ENCODE measurements around the gene VLDLR.

Gene VLDLR

GRCh38 chr9:2630158-2630557 lies 8.6 kb downstream of the VLDLR start:
- Histone ChIP-seq H3K4me3 (ENCODE audit: low read depth, low read length) (no peak overlapping the region), H3K9me3 (ENCODE audit: severe bottlenecking) (no peaks in the 10 kb centered on the region), H3K27me3 (ENCODE audit: insufficient read depth, low read depth, severe bottlenecking) (no peaks in the 10 kb centered on the region), H3K36me3 (no peaks in the 10 kb centered on the region), H3K27ac (no peak overlapping the region)
- no peak for TF ChIP-seq CTCF (IDR thresholded peaks at IDR 0.05; ENCODE audit: low read depth, low read length)
- DNase-seq = no peak

DNA sequence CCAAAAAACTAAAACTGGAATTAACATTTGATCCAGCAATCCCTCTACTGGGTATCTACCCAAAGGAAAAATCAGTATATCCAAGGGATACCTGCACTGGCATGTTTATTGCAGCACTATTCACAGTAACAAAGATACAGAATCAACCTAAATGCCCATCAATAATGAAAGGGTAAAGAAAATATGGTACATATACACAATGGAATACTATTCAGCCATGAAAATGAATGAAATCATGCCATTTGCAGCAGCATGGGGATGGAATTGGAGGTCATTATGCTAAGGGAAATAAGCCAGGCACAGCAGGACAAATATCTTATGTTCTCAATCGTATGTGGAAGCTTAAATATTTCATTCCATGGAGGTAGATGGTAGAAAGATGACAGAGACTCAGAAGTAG lies 9.7 kb downstream of the VLDLR start:
- DNase-seq = no peak
- H3K27ac ChIP-seq = no peak overlapping the region
- no peaks in the 10 kb centered on the region for H3K36me3 ChIP-seq
- no peak overlapping the region for H3K4me3 ChIP-seq (ENCODE audit: low read depth, low read length)
- no peak for TF ChIP-seq CTCF (IDR thresholded peaks at IDR 0.05; ENCODE audit: low read depth, low read length)
- no peaks in the 10 kb centered on the region for H3K27me3 ChIP-seq (ENCODE audit: insufficient read depth, low read depth, severe bottlenecking)
- H3K9me3 ChIP-seq (ENCODE audit: severe bottlenecking) = no peaks in the 10 kb centered on the region

DNA sequence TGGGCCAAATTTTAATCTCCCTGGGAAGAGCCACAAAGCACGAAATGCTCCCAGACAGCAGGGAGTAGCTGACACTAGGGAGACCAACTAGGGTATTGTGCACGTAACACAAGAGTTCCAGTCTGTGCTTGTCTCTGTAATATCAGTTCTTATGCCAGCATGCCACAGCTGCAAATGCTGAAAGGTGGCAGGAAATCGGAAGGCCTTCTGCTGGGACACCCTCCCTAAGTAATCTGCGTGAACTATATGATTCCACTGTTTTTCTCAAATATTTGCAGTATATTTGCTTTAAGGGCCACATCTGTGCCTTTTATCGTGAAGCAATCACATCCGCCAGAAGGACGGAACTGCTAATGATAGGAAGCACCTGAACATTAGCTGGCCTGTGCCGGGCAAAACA lies 12.6 kb downstream of the VLDLR start:
- no peak for DNase-seq
- Histone ChIP-seq H3K9me3 (ENCODE audit: severe bottlenecking) (no peaks in the 10 kb centered on the region), H3K27ac (no peak overlapping the region), H3K27me3 (ENCODE audit: insufficient read depth, low read depth, severe bottlenecking) (no peaks in the 10 kb centered on the region), H3K36me3 (peaks cover 11% of the 10 kb centered on the region; the same call in 1 of the 2 replicates), H3K4me3 (ENCODE audit: low read depth, low read length) (no peak overlapping the region)
- TF ChIP-seq CTCF (IDR thresholded peaks at IDR 0.05; ENCODE audit: low read depth, low read length) = no peak

GRCh38 chr9:2634818-2635217 lies 13.2 kb downstream of the VLDLR start:
- peaks cover 11% of the 10 kb centered on the region; the same call in 1 of the 2 replicates for H3K36me3 ChIP-seq
- no peak overlapping the region for H3K4me3 ChIP-seq (ENCODE audit: low read depth, low read length)
- DNase-seq = peak; percentile 10
- peak; percentile 45; the same call in 1 of the 2 replicates for TF ChIP-seq CTCF (IDR thresholded peaks at IDR 0.05; ENCODE audit: low read depth, low read length)
- no peaks in the 10 kb centered on the region for H3K9me3 ChIP-seq (ENCODE audit: severe bottlenecking)
- no peaks in the 10 kb centered on the region for H3K27me3 ChIP-seq (ENCODE audit: insufficient read depth, low read depth, severe bottlenecking)
- no peak overlapping the region for H3K27ac ChIP-seq

- H3K4me3 ChIP-seq (ENCODE audit: low read depth, low read length) = no peak overlapping the region
- TF ChIP-seq CTCF (IDR thresholded peaks at IDR 0.05; ENCODE audit: low read depth, low read length) = no peak
Measured at GRCh38 chr9:2635922-2636321, 14.3 kb downstream of the VLDLR start.

DNA sequence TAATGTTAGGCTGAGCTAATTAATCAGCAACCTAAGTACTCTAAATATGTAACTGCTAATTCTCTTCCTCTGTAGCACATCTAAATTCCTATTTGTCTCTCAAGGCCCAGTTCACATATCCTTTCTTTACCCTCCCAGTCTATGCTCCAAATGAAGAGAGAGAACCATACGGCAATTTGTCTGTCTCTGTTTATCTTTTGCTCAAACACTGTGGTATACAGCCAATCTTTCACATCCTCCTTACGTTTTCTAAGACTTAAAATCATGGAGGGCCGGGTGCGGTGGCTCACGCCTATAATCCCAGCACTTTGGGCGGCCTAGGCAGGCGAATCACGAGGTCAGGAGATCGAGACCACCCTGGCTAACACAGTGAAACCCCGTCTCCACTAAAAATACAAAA lies 15.8 kb downstream of the VLDLR start:
- no peak for TF ChIP-seq CTCF (IDR thresholded peaks at IDR 0.05; ENCODE audit: low read depth, low read length)
- peaks cover 28% of the 10 kb centered on the region for H3K36me3 ChIP-seq
- no peaks in the 10 kb centered on the region for H3K9me3 ChIP-seq (ENCODE audit: severe bottlenecking)
- DNase-seq = no peak
- H3K27me3 ChIP-seq (ENCODE audit: insufficient read depth, low read depth, severe bottlenecking) = no peaks in the 10 kb centered on the region
- no peak overlapping the region for H3K27ac ChIP-seq
- no peak overlapping the region for H3K4me3 ChIP-seq (ENCODE audit: low read depth, low read length)

More at GRCh38 chr9:2635922-2636321, 14.3 kb downstream of the VLDLR start:
- H3K27ac ChIP-seq = no peak overlapping the region
- H3K36me3 ChIP-seq = peaks cover 16% of the 10 kb centered on the region
- H3K27me3 ChIP-seq (ENCODE audit: insufficient read depth, low read depth, severe bottlenecking) = no peaks in the 10 kb centered on the region
- no peak for DNase-seq
- H3K9me3 ChIP-seq (ENCODE audit: severe bottlenecking) = no peaks in the 10 kb centered on the region

Data from WERI-Rb-1 (cell line).